Adrenal gland (tissue), 5 donors: ENCODE data around the gene IFIT1.

Experiments
- POLR2A ChIP-seq, 2 donors: fragments of 450-650 bp; IDR thresholded peaks; one replicate each; pipeline ENCODE4 v1.6.1; 2017; ENCODE audit warnings: antibody characterized with exemption in 2 of 2, mild to moderate bottlenecking in 2 of 2, moderate library complexity in 1 of 2
- TF ChIP-seq, protein P1 (sequence below), 6 experiments: fragments of 450-650 bp in 4 of 6; fragments of 200-600 bp in 2 of 6; sonication (generic) in 1 of 6; IDR thresholded peaks; 1 replicate in 5 of 6; 2 replicates in 1 of 6; pipeline versions ENCODE4 v1.5.1 to v1.8.0; 2016 to 2021; ENCODE audit warnings: antibody characterized with exemption in 6 of 6, mild to moderate bottlenecking in 2 of 6, moderate library complexity in 1 of 6
- donor health status: DM: no; HTN: no; CAD: no.

- no peak for TF ChIP-seq POLR2A (IDR thresholded peaks at IDR 0.05)
- TF ChIP-seq, protein P1, sequence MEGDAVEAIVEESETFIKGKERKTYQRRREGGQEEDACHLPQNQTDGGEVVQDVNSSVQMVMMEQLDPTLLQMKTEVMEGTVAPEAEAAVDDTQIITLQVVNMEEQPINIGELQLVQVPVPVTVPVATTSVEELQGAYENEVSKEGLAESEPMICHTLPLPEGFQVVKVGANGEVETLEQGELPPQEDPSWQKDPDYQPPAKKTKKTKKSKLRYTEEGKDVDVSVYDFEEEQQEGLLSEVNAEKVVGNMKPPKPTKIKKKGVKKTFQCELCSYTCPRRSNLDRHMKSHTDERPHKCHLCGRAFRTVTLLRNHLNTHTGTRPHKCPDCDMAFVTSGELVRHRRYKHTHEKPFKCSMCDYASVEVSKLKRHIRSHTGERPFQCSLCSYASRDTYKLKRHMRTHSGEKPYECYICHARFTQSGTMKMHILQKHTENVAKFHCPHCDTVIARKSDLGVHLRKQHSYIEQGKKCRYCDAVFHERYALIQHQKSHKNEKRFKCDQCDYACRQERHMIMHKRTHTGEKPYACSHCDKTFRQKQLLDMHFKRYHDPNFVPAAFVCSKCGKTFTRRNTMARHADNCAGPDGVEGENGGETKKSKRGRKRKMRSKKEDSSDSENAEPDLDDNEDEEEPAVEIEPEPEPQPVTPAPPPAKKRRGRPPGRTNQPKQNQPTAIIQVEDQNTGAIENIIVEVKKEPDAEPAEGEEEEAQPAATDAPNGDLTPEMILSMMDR (IDR thresholded peaks at IDR 0.05): no peak
Measured at GRCh38 chr10:89345367-89346000, 46.9 kb upstream of the IFIT1 start.
